NCI-H2171 (cell line): ENCODE results near the gene FAM216B.

Source experiments
- DNase-seq: peaks from one replicate; lab custom pipeline; 2025; lab: John Stamatoyannopoulos, UW

Gene FAM216B

DNA sequence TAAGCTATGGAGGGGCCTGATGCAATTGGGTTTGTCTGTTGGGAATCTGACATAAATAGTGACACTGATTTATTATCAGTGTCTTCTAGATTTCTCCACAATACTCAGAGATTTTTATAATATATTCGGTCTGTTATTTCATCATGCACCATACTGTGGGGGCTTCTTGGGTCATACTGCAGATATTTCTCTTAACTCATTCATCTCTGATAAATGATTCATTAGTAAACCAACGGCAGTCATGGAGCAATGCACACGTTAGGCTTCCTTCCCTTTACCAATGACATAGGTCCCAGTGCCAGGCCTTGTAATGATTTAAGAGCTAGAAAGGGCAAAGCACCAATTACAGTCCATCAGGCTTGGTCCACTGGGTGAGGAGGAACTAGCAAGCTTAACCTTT, 53.6 kb downstream of the FAM216B start:
- no peak for DNase-seq

DNA sequence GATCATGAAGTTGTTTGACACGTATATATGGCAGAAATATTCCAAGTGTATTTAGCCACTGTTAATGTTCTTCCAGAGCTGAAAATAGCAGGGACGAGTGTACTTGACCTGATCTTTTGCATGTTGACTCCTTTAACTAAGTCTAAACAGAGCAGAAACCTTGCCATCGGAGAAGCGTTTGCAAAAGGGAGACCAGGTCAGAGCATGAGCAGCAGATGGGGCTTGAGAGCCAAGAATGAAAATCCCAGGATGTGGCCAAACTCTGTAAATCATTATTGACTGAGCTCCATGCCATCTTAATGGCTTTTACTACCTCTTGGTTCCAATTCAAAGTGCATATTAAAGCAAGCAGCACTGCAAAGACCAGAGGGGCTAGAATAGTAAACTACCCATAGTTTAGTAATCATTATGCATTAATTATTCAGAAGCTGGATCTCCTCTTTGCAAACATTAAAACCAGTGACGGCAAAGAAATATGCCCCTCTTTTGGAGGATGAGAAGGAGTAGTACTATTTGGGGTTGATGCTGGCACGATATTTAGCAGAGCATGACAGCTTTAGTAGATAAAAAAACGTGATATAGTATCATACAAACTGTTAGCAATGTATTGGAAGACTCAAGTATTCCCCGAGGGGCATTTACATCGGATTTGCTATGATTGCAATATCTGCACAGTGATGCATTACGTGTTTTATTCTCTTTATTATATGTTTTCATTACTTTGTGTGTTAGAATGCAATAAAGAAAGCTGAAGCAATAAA, 55.7 kb downstream of the FAM216B start:
- no peak for DNase-seq
